GM06990 (cell line): ENCODE results near the gene PLK5.
"Not testable (repeated sequence)": the region's sequence is repeated elsewhere in the genome, so short reads cannot be mapped to it uniquely, and the experiment has no call there.

ENCODE experiments used
- DNase-seq: peaks from one replicate; pipeline ENCODE4 v3.0.0-alpha.2; 2011; ENCODE audit not compliant: insufficient read length; ENCODE audit errors: extremely low read depth
- H3K27me3 ChIP-seq: replicated peaks from 2 replicates; pipeline ENCODE4 v1.6.0; 2011; ENCODE audit warnings: low read length; ENCODE audit not compliant: control insufficient read depth, insufficient read depth
- H3K36me3 ChIP-seq: 2 replicates; pipeline ENCODE4 v1.5.1; 2011; ENCODE audit warnings: low read length; ENCODE audit not compliant: control insufficient read depth, insufficient read depth
- H3K4me3 ChIP-seq: replicated peaks from 2 replicates; pipeline ENCODE4 v1.5.1; 2011; ENCODE audit warnings: low read depth, mild to moderate bottlenecking, control low read depth, low read length
- TF ChIP-seq, protein P1 (sequence below): IDR thresholded peaks from 2 replicates; pipeline ENCODE4 v1.5.1; 2011; ENCODE audit warnings: low read length, control low read depth, mild to moderate bottlenecking, inconsistent platforms; ENCODE audit not compliant: insufficient read depth, poor library complexity, severe bottlenecking

PLK5 gene

DNA sequence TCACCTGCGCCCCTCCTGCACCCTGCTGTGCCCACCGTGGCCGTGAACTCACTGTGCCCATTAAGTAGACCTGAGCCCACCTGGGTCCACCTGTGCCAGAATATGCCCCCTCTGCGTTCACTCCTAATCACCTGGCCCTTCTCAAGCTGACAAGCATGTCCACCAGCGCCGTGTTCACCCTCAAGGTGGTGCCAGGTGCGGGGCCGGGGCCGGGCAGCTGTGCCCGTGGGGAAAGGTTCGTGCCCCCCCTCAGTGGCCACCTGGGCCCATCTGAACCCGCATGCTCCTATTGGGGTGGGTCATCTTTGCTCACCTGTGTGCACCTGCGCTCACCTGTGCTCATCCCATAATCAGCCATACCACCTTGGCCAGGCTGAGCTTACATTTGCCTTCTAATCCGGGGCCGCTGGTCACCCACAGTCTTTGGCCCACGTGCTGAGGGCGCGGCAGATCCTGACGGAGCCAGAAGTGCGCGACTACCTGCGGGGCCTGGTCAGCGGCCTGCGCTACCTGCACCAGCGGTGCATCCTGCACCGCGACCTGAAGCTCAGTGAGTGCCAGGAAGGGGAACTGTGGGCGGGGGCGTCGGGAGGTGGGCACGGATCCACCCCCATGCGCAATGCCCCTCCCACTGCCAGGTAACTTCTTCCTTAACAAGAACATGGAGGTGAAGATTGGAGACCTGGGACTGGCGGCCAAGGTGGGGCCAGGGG is 2.3 kb downstream of the PLK5 start:
- Histone ChIP-seq H3K4me3 (no peak overlapping the region), H3K27me3 (no peaks in the 10 kb centered on the region; the same call in 1 of the 2 replicates), H3K36me3 (no peaks in the 10 kb centered on the region)
- DNase-seq, result no peak
- TF ChIP-seq, protein P1, sequence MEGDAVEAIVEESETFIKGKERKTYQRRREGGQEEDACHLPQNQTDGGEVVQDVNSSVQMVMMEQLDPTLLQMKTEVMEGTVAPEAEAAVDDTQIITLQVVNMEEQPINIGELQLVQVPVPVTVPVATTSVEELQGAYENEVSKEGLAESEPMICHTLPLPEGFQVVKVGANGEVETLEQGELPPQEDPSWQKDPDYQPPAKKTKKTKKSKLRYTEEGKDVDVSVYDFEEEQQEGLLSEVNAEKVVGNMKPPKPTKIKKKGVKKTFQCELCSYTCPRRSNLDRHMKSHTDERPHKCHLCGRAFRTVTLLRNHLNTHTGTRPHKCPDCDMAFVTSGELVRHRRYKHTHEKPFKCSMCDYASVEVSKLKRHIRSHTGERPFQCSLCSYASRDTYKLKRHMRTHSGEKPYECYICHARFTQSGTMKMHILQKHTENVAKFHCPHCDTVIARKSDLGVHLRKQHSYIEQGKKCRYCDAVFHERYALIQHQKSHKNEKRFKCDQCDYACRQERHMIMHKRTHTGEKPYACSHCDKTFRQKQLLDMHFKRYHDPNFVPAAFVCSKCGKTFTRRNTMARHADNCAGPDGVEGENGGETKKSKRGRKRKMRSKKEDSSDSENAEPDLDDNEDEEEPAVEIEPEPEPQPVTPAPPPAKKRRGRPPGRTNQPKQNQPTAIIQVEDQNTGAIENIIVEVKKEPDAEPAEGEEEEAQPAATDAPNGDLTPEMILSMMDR, result no peak

DNA sequence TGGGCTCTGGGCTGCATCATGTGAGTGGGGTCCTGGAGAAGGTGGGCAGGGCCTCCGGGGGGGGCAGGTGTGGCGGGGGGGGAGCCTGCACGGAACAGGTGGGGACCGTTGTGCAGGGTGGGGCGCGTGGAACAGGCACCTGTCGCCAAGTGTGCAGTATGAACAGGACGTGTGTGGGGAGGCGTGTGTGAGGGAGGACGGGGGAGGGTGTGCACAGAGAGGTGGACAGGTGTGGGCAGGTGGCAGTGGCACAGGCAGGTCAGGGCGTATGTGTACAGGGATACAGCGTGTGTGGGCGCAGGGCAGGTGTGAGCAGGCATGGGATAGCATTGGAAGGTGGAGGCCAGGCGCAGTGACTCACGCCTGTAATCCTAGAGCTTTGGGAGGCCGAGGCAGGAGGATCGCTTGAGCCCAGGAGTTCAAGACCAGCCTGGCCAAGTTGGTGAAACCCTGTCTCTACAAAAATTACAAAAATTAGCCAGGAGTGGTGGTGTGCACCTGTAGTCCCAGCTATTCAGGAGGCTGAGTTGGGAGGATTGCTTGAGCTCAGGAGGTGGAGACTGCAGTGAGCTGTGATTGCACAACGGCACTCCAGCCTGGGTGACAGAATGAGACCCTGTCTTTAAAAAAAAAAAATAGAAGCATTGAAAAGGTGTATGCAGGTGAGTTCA is 3.2 kb downstream of the PLK5 start:
- Histone ChIP-seq H3K36me3 (no peaks in the 10 kb centered on the region), H3K4me3 (no peak overlapping the region), H3K27me3 (no peaks in the 10 kb centered on the region; the same call in 1 of the 2 replicates)
- no peak for DNase-seq
- TF ChIP-seq, protein P1, result no peak

DNA sequence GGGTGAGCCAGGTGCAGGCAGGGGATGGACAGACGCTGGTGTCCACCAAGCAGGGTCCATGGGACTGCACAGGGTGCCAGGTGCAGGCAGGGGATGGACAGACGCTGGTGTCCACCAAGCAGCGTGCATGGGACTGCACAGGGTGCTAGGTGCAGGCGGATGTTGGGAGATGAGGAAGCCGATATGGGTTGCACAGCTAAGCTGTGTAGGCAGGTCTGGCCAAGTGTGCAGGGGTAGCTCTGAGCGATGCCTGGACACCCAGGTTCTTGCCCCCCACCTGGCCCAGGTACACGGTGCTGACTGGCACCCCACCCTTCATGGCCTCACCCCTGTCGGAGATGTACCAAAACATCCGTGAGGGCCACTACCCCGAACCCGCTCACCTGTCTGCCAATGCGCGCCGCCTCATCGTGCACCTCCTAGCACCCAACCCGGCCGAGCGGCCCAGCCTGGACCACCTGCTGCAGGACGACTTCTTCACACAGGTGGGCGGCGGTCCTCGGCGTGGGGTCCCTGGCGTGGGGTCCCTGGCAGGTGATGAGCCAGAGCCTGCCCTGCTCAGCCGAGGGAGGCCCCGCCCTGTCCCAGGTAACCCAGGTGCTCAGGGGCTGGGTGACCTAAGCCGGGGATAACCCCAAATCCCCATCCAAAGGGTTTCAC is 3.9 kb downstream of the PLK5 start:
- Histone ChIP-seq H3K36me3 (no peaks in the 10 kb centered on the region), H3K4me3 (no peak overlapping the region), H3K27me3 (no peaks in the 10 kb centered on the region; the same call in 1 of the 2 replicates)
- TF ChIP-seq, protein P1, result no peak
- DNase-seq, result no peak

DNA sequence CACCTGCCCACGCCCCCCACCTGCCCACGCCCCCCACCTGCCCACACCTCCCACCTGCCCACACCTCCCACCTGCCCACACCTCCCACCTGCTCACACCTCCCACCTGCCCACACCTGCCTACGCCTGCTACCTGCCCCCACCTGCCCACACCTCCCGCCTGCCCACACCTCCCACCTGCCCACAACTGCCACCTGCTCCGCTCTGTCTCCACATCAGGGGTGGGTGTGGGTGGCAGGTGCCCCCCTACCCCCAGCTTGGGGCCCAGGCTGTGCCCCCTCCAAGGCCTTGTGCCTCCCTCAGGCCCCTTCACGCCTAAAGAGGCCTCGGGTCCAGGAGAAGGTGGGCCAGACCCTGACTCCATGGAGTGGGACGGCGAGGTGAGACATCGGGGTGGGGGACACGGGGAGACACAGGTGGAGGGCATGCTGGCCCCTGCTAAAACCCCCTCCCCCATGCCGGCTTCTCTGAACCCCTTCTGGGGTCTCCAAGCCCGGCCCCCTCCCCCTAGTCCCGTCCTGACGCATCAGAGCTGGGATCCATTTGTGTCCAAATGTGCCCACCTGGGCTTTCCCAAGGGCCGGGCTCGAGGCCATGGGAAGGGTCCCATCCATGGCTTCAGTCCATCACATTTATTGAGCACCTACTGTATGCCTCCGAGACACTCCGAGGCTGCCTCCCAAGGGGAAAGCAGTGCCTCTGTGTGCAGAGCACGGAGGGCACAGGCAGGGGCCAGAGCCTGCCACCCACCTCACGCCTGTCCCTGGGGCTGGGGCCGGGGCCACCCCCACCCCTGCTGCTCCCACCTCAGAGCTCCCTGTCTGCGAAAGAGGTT is 4.9 kb downstream of the PLK5 start:
- Histone ChIP-seq H3K27me3 (no peaks in the 10 kb centered on the region; the same call in 1 of the 2 replicates), H3K36me3 (no peaks in the 10 kb centered on the region), H3K4me3 (no peak overlapping the region)
- TF ChIP-seq, protein P1, result no peak
- DNase-seq, result no peak

DNA sequence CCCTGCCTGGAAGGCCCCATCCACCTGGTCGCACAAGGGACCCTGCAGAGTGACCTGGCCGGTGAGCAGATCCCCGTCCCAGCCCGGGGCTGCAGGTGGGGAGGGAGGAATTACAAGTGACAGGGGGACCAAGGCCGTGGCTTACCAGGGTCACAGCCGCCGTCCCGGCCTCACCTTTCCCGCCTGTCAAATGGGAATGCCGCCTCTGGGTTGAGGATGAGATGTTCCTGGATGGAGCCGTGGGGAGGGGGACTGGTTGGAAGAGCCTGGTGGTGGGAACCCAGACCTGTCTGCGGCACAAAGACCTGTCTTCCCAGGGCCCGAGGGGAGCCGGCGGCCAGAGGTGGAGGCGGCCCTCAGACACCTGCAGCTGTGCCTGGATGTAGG is 5.5 kb downstream of the PLK5 start:
- Histone ChIP-seq H3K27me3 (no peaks in the 10 kb centered on the region; the same call in 1 of the 2 replicates), H3K36me3 (no peaks in the 10 kb centered on the region), H3K4me3 (no peak overlapping the region)
- no peak for DNase-seq
- TF ChIP-seq, protein P1, result no peak

DNA sequence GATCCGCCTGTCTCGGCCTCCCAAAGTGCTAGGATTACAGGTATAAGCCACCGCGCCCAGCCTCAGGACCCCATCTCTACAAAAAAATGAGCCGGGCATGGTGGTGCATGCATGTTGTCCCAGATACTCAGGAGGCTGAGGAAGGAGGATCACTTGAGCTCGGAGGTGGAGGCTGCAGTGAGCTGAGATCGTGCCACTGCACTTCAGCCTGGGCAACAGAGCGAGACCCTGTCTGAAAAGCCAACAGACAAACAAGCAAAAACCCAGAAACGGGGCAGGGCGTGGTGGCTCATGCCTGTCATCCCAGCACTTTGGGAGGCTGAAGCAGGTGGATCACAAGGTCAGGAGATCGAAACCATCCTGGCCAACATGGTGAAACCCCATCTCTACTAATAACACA is 7.0 kb downstream of the PLK5 start:
- not testable (repeated sequence) for DNase-seq, H3K36me3 ChIP-seq, H3K27me3 ChIP-seq, H3K4me3 ChIP-seq
